ENCODE data around the gene ACSM6.
A peak's percentile ranks its signal among the peaks of the same experiment; 100 is the strongest.
"Not testable (repeated sequence)": the region's sequence is repeated elsewhere in the genome, so short reads cannot be mapped to it uniquely, and the experiment has no call there.

Gene ACSM6, protein sequence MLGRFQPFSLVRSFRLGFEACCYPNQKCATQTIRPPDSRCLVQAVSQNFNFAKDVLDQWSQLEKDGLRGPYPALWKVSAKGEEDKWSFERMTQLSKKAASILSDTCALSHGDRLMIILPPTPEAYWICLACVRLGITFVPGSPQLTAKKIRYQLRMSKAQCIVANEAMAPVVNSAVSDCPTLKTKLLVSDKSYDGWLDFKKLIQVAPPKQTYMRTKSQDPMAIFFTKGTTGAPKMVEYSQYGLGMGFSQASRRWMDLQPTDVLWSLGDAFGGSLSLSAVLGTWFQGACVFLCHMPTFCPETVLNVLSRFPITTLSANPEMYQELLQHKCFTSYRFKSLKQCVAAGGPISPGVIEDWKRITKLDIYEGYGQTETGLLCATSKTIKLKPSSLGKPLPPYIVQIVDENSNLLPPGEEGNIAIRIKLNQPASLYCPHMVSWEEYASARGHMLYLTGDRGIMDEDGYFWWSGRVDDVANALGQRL

DNA sequence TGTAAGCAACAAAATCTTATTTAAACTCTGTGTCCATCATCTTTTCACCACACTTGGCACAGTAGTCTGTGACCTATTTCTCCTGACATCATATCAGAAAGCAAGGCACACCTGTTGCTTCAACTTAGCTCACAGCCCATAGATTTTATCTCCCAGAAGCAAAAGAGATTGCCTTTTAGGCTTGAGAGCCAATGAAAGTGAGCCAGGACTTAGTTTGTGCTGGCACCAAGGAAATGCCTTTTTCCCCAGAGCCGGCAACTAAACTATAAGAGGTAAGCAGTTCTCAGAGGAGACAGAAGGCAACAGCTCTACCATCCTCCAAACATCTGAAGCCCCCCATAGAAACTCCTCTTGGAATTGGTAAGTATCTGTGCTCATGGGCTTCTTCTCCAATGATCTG is at the start of gene ACSM6:
Gene ACSM6 (plus strand): TSS at position 295 of the 400 bp plus-strand sequence. CDS start 248 bp downstream, outside the sequence.
- DNase-seq (ENCODE audit: low read depth in 2 of 2, low spot score in 1 of 2) = no peak

DNA sequence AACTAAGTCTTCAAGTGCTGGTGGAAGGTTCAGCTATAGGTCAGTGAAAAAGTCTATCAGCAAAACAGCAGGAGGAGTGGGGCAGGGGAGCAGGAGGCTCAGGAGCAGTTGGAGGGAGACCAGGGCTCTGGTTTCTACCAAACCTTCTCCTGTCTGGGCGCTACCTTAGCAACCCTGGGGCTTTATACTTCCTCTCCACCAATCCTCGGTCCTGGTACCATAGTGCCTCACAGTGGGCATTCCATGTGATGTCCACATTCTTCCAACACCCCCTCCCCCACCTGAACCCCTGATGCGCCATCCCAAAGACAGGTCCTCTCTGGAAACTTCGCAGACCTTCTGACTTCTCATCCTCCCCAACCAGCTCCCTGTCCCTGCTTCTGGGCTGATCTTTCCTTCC is 25.3 kb upstream of the ACSM6 start:
- DNase-seq (ENCODE audit: low read depth in 2 of 2, low spot score in 1 of 2) = no peak

DNA sequence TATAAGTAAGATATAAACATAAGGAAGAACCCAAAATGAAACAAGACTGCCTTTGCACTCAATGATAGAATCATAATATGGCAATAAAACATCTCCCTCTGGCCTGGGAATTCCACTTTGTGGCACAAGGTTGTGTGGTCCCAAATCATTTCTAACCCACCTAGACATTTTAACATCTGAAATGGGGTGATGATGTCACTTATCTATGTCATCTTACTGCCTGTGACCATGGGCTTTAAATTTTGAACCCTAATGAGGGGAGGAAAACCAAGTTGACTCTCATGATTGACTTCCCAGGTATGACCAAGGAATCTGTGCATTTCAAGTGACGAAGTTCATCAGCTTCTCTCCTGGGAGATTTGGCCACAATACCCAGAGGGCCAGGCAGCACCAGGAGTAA is 24.5 kb upstream of the ACSM6 start:
- DNase-seq (ENCODE audit: low read depth in 2 of 2, low spot score in 1 of 2) = no peak

DNA sequence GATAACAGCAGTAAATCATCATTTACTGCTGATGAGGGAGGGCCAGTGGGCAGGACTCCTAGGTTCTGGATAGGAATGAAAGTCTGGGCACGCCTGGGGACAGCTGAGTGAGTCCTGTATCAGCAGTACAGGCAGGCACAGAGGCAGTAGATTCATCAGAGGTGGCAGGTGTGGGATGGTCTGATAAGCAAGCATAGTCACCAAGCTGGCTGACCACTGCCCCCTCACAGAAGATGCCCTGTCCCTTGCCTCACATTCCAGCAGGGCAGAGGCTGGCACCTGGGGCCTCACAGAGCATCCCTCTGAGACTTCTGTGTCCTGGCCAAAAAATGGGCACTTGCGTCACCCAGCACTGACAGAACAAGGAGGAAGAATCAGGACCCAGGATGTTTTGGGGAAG is 23.2 kb upstream of the ACSM6 start:
- DNase-seq (ENCODE audit: low read depth in 2 of 2, low spot score in 1 of 2) = no peak

DNA sequence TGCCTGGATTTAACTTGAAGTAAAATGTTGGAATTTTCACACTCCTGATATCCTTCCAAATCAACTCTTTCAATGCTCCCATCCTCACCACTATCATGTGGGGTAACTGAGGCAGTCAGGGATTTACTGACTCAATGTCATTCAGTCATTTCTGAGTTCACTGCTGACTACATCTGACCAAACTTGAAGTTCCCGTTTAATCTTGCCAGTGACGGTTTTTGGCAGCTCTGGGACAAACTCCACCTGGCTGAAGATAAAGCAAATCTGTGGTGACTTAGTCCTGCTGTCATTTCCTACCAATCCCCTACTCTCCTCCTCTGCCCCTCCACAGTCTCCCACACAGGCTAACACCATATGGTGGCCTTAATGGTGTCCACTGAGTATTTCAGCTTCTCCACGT is 22.7 kb upstream of the ACSM6 start:
- no peak for DNase-seq (ENCODE audit: low read depth in 2 of 2, low spot score in 1 of 2)

DNA sequence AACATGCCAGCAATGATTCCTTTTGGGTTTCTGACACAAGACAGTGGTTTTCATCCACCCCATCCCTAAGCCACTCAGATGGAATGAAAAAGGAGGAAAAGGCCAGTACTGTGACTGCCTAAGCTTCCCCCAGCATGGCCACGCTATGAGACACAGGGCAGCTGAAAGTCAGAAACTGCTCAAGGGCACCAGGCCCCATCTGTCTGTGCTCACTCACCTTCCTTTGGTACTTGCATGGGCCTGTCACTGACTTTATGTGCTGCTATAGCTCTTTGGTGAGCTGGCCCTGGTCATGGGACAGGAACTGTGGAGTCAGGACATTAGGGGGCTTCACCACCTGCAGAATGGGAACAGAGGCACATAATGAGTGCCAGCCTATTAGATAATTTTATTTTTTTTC is 21.2 kb upstream of the ACSM6 start:
- DNase-seq (ENCODE audit: low read depth in 2 of 2, low spot score in 1 of 2) = no peak

DNA sequence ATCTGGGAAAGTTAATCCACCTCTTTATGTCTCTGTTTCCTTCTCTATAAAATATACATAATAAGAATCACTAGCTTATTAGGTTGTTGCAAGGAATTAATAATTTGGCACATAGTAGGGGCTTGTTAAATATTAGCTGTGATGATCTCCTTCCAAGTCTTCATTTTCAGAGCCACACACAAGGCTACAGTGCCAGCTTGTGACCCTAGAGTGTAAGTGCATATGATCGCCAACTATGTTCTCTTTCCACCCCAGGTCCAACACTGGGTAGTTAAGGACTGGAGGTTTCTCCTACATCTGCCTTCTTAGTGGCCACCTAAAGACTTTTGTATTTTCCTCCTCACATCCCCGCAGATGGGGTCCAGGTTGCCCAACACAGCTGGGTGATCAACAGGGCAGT is 17.9 kb upstream of the ACSM6 start:
- DNase-seq (ENCODE audit: low read depth in 2 of 2, low spot score in 1 of 2) = no peak

DNA sequence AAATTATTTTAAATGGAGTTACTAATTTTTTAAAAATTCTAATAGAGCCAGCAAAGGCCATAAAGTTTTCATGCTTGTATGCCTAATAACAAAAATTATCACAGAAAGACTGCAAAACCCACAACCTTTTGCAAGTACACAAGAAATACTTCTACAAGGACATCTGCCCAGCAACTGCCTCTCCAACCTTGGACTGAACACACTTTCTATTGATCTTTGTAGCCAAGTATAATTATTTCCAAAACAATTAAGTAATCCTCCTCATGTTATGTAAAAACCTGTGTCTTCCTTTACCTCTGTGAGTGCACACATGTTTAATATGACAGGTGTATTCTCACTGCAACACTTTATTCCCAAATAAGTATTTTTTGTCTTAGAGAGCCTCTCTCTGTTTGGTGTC is 16.6 kb upstream of the ACSM6 start:
- no peak for DNase-seq (ENCODE audit: low read depth in 2 of 2, low spot score in 1 of 2)

DNA sequence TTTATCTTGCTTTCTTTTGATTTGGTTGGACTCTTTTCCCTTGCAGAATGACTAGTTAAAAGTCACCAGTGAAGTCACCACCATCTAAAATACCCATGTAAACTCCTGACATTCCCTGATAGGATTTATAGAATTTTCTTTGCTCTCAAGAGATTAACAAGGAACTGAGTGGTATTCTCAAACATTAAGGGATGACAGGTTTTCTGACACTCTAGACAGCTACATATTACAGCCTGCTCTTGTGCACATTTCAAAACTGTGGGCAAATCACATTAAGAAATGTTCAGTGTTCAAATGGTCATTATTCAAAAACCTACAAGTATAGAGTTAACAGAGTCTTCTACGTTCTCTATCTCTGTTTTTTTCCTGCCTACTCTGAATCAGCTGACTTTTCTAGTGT is 15.8 kb upstream of the ACSM6 start:
- DNase-seq (ENCODE audit: low read depth in 2 of 2, low spot score in 1 of 2) = no peak

DNA sequence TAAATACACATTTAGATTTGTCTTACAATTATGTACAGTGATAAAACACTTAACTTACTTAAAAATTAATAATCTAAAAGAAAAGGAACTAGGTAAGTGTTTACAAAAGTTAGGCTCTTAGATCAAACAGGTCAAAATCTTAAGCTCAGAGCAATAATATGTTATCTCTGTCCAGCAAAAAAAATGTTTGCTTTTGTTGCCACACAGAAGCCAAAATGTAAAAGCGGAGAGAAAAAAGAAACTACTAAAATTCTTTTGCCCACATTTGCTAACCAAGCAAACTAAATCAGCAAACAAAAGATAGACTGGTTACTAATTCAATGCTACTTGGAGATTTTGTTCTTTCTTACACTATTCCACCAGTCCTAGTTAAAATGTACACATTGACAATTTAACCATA is 15.2 kb upstream of the ACSM6 start:
- DNase-seq (ENCODE audit: low read depth in 2 of 2, low spot score in 1 of 2) = no peak

DNA sequence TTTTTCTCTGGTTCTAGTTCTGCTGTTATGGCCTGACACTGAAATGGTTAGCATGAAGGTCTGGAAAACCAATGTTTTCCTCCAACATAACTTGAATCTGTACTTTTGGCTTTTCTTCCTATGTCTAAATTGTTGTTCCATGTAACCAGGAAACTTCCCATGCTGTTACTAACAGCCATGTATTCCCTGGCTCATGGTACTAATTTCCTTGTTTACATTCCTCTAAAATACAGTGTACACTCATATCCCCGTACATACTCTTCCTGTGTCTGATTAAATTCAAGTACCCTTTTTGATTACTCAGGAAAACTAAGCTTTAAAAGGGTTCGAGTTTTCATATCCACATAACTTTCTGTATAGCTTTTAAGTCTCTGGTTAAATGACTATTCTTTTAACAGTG is 12.3 kb upstream of the ACSM6 start:
- DNase-seq (ENCODE audit: low read depth in 2 of 2, low spot score in 1 of 2) = no peak

DNA sequence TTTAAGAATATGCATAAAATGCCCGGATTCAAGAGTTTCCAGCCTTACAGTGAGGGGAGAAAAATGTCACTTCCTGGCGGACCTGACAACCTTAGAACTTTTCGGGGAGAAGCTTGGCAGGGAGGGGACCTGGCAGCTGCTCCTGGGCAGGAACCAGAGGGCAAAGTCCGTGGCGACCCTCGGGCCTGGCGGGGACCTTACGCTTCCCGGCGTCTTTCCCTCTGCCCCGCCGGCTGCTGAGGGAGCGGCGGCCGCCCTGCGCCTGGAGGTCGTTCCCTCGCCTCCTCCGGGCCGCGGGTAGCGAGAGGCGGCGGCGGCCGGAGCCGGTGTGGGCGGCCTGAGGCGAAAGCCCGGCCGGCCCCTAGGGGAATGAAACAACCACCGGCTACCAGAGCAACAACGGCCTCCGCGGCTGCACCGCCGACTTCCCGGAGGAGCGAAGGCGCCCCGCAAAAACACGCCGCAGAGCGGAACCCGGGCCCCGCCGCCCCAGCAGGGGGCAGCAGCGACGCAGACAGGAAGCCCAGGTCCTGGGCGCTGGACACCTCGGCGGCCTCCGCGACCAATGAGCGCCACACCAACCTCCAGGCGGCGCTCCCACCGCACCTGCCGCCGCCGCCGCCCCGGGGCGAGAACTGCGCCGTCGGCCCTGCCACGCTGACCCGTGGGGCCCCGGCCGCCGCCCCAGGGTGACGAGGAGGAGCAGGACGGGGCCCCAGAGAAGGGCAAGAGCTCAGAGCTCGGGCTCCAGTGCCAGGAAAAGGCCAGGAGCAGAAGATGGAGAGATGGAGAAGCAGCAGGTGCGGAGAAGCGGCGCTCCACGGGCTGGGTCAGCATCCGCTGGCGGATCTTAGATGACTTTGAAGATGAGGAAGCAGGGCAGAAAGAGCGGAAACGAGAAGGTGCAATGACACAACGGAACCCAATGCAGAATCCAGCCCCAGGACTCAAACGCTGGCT is 10.5 kb upstream of the ACSM6 start:
- peak; percentile 24 to 48 for DNase-seq (ENCODE audit: low read depth in 2 of 2, low spot score in 1 of 2)

DNA sequence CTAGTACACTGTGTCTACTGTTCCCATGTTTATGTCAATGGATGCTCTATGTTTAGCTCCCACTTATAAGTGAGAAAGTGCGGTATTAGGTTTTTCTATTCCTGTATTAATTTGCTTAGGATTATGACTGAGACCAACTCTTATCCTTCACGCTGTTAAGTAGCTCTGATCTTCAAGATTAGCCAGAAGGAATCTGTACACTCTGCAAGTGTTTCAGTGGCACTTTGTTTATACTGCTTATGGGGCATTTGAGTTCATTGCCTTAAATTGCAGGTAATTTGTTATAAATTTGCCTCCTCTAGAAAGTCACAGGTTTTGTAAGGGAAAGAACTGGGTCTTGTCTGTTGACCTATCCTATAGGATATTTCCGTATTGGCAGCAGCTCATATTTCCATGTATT is 6.4 kb upstream of the ACSM6 start:
- DNase-seq (ENCODE audit: low read depth in 2 of 2, low spot score in 1 of 2) = no peak

DNA sequence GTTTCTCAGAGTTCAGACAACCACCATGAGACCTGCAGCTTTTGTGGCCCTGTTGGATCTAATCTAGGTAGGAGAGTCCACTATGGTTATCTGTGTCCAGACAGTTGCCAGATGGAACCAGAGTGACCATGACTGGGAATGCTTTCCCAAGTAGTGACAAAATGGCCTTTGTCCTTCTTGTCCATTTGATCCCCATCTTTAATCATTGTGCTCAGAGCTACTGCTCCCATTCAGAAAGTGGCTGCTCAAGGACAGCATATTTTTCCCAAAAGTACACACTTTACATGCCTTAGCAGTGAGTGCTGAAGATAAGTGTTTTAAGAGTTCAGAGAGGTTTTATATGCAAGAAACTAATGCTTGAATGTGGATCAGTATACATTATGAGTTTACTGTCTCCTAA is 5.4 kb upstream of the ACSM6 start:
- no peak for DNase-seq (ENCODE audit: low read depth in 2 of 2, low spot score in 1 of 2)

DNA sequence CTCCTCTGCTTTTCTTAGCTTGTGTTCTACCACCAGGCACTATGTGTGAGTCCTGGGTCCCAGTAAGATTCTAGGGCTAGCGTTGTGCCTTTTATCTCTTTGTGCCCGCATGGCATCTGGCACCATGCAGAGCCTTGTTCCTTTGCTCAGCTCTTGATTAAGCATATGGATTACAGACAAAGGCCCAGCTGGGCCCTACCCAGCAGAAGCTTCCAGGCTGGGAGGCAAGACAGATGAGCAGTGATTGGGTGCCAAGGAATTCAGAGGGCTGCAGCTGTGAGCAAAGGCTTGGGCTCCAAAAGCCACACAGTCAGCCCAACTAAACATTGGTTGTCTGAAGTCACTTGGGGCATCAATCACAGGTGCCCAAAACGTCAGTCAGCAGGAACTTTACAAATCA is 2.0 kb downstream of the ACSM6 start:
- no peak for DNase-seq (ENCODE audit: low read depth in 2 of 2, low spot score in 1 of 2)

DNA sequence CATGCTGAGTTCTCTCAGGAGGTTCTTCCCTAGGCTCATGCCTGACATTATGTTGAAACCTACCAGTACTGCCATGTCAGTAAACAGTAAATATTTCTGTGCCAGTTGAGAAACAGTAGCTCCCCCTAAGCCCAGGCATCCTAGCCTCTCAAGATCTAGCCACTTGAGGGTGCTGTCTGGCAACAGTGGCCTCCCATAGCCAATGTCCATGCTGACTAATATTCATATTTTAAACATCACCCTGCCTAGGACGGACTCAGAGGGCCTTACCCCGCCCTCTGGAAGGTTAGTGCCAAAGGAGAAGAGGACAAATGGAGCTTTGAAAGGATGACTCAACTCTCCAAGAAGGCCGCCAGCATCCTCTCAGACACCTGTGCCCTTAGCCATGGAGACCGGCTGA is 7.7 kb downstream of the ACSM6 start:
- DNase-seq (ENCODE audit: low read depth in 2 of 2, low spot score in 1 of 2) = no peak

DNA sequence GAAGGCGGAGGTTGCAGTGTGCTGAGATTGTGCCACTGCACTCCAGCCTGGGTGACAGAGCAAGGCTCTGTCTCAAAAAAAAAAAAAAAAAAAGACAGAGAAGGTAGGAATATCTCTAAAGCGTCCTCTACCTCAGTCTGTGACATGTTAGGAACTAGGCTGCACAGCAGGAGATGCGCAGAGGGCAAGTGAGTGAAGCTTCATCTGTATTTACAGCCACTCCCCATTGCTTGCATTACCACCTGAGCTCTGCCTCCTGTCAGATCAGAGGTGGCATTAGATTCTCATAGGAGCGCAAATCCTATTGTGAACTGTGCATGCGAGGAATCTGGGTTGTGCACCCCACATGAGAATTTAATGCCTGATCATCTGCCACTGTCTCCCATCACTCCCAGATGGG is 8.8 kb downstream of the ACSM6 start:
- not testable (repeated sequence) for DNase-seq (ENCODE audit: low read depth in 2 of 2, low spot score in 1 of 2)

DNA sequence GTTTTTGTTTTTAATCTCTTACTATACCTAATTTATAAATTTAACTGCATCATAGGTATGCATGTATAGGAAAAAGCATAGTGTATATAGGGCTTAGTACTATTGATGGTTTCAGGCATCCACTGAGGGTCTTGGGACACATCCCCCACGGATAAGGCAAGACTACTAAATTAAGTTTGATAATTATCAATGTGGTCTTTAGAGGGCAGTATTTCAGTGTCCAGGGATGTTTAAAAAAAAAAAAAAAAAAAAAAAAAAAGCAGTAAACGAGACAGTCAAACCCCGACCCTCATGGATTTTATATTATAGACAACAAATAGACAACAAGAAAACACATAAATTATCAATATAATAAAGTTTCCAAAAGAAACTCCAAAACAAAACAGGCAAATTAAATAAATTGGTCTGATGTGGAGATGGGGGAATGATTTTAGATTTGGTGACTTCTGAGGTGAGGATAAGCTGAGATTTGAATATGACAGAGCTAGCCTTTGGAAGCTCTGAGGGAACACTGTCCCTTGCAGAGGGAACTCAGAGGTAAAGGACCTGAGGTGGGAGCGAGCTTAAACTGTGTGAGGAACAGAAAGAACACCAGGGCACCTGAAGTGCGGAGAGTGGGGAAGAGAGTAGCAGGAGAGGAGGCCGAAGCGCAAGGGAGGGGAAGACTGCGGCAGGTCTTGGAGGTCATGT is 14.8 kb downstream of the ACSM6 start:
- DNase-seq (ENCODE audit: low read depth in 2 of 2, low spot score in 1 of 2) = no peak

DNA sequence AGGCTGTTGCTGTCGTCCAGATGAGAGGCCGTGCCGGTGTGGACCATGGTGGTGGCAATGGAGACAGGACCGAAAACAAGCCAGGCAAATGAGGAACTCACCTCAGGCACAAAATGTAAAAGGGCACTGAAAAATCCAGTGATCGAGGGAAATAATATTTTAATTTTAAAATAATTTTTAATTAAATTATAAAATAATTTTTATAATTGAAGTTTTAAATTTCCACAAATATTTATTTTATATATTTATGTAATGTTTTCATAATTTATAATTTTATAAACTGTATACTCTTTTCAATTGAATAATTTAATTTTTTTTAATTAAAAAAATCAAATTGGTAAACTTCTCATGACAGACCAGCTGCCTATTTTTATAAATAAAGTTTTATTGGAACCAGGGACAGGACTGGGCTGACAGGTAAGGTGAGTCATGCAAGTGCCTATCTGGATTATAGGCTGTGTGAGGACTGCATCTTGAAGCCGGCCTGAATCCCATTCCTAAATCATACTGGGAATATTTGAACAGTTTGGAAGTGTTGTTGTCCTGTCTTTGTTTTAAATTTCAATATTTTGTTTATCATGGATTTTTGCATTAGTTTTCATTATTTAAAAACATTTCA is 15.6 kb downstream of the ACSM6 start:
- DNase-seq (ENCODE audit: low read depth in 2 of 2, low spot score in 1 of 2) = no peak

DNA sequence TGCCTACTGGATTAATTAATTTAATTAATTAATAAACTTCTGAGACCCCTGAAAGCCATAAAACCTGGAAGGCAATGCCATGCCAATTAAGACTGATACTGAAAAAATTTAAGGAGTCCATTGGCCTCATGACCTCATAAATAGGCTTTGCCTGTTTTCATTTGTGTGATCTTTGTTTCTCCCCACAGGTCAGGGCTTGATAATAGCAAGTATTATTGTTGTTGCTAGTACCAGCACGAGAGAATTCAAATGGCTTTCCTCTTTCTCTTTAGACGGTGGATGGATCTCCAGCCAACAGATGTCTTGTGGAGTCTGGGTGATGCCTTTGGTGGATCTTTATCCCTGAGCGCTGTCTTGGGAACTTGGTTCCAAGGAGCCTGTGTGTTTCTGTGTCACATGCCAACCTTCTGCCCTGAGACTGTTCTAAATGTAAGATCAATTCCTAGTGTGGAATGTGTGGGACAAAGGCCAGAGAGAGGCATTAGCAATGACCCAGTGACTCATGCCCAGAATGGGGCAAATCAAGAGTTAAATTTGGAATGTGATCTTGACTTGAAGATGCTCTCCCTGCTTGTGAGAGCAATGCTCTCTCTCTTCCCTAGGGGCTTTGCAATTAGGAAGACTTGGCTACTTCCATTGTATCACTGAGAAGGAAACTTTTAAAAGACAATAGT is 17.7 kb downstream of the ACSM6 start:
- no peak for DNase-seq (ENCODE audit: low read depth in 2 of 2, low spot score in 1 of 2)

DNA sequence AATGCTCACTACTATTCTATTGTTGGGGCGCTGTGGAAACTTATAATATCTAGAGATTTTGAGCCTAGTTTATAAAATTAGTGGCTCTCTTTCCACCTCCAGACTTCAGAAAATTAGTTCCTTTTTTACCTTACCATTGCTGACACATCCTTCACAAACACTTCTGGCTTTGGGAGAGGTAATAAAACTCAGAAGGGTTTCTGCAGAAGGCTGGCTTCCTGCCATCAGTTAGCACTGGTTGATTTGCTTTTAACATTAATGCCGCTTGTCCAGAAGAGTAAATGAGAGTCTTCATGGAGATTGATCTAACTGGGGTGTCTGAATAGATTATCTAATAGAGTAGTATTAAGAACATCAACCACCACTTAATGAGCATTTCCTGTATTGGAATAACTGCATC is 20.3 kb downstream of the ACSM6 start:
- DNase-seq (ENCODE audit: low read depth in 2 of 2, low spot score in 1 of 2) = no peak
